HL-60/S4 treated with phorbol 12-myristate 13-acetate at 8.2 ng/mL for 4 days and 3 days (cell line): ENCODE data around the gene PTPRJ.

Source experiments
- in situ Hi-C: fragments of 300-500 bp; cut with MboI; formaldehyde crosslinking; loops from 2 replicates; pipeline ENCODE4 v1.15.0; 2022; ENCODE audit warnings: low sequenced_read_pairs

The PTPRJ gene

GRCh38 chr11:48141475-48142122 lies 161.2 kb downstream of the PTPRJ start:
- in situ Hi-C loops: no loop called here

DNA sequence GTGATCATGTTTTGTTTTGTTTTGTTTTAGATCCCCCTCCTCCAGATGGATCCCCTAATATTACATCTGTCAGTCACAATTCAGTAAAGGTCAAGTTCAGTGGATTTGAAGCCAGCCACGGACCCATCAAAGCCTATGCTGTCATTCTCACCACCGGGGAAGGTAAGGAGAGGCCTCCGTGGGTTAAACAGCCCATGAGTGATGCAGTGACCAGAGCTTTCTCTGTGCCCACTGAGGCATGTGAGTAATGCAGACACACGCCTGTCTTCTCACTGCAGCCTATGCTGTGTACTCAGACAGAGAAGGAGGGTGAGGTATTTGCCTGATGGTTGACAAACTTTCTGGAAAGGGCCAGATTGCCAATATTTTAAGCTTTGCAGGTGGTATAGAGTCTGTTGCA lies 162.5 kb downstream of the PTPRJ start:
- in situ Hi-C loops: no loop called here

GRCh38 chr11:48148749-48149148 lies 168.4 kb downstream of the PTPRJ start:
- in situ Hi-C loops: no loop called here

GRCh38 chr11:48150213-48150612 lies 169.9 kb downstream of the PTPRJ start:
- in situ Hi-C loops: no loop called here

DNA sequence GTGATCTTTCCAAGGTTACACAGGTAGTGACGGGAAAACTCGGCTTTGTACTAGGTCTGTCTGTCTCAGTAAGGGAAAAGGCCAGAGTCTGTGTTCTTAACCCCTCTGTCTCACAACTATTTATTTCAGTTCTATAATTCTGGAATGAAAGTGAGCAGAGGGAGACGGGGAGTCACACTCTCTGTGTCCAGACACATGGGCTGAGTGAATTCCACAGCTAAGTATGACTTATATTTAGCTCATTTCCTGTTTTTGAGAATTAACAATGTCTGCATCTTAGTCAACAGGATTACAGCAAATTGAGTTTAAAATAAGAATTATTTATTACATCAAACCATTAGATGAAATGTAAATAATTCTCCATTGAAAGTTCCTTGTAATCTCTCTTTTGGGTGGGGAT lies 173.8 kb downstream of the PTPRJ start:
- in situ Hi-C loops: no loop called here

- in situ Hi-C loops: no loop called here
Observed at GRCh38 chr11:48161951-48162884, 181.9 kb downstream of the PTPRJ start.

DNA sequence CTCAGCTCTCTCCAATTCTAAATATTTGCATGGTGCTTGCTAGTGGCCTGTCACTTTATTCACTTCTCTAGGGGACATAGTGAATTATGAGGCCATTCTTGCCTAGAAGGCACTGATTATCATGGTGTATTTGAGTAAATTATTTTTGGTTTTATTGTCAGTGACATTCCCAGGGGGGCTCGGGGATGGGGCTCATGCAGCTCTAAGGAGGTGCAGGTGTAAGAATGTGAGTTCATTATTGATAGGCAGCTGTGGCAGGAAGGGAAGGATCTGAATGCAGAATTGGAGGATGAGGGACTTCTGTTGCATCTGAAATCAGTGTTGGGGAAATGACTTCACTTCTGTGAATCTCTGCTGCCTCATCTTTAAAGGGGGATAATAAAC lies 182.5 kb downstream of the PTPRJ start:
- in situ Hi-C loops: no loop called here

DNA sequence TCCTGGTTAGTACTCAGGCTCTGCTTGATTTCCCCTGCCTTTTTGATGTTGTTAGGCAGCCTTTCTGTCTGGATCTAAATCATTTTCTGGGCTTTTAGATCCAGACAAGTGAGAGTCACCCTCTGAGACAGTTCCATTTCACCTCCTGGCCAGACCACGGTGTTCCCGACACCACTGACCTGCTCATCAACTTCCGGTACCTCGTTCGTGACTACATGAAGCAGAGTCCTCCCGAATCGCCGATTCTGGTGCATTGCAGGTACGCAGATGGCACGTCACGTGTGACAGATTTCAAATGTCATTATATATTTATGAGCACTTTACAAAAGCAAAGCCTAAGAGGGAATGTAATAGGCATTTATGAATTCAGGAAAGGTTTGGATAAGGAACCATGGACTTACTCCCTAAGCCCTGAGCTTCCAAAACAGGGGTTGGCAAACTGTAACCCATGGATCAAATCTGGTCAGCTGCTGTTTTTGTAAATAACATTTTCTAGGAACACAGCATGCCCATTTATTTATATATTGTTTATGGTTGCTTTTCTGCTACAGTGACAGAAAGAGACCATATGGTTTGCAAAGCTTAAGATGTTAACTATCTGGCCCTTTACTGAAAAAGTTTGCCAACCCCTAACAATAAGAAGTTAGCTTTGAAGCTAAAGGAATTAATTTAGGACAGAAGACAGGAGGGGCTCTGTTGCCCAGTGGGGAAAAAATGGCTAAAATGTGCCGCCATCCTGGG lies 183.2 kb downstream of the PTPRJ start:
- in situ Hi-C loops: no loop called here

DNA sequence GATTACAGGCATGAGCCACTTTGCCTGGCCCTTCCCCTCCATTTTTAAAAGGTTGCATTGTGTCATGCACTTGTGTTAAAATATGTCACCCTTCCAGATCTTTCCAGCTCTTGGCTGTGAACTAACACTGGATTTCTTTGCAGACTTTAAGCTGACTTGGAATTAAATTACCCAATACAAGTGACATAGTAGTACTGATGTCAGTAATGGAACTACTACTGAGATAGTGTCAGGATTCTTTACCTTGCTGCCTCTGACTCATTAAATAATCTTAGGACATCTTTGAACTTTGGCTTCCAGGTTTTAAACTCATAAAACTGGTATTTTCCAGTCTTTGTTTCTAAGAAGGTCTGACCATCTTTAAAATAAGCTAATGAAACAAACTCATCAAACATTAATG lies 184.5 kb downstream of the PTPRJ start:
- in situ Hi-C loops: no loop called here

- in situ Hi-C loops: no loop called here
Observed at GRCh38 chr11:48165426-48165825, 185.1 kb downstream of the PTPRJ start.

GRCh38 chr11:48167380-48167779 lies 187.0 kb downstream of the PTPRJ start:
- in situ Hi-C loops: no loop called here

- in situ Hi-C loops: no loop called here
Observed at GRCh38 chr11:48168815-48169214, 188.5 kb downstream of the PTPRJ start.

DNA sequence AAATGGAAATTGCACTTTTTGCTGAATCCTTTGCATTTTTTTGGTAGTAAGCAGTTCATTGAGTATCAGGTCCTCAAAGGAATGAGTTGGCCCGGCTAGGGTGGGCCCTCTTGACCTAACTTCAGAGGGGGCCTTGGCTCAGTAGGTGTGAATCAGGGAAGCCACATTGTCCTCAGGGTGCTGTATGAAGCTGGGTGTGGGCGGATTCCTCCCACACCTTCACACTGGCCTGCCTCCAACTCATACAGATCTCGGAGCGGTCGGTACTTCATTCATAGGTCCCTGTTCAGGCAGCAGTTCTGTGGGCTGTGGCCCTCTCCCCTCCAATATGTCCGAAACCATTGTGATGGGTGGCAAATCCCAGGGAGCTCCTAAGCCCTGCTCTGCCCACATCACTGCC lies 188.9 kb downstream of the PTPRJ start:
- in situ Hi-C loops: no loop called here

- in situ Hi-C loops: no loop called here
Observed at GRCh38 chr11:48169717-48170116, 189.4 kb downstream of the PTPRJ start.

GRCh38 chr11:48170241-48171233 lies 190.2 kb downstream of the PTPRJ start:
- in situ Hi-C loops: no loop called here

GRCh38 chr11:48172818-48173609 lies 192.7 kb downstream of the PTPRJ start:
- in situ Hi-C loops: no loop called here

- in situ Hi-C loops: no loop called here
Observed at GRCh38 chr11:48177661-48178060, 197.3 kb downstream of the PTPRJ start.

- in situ Hi-C loops: no loop called here
Observed at GRCh38 chr11:48180627-48181026, 200.3 kb downstream of the PTPRJ start.

DNA sequence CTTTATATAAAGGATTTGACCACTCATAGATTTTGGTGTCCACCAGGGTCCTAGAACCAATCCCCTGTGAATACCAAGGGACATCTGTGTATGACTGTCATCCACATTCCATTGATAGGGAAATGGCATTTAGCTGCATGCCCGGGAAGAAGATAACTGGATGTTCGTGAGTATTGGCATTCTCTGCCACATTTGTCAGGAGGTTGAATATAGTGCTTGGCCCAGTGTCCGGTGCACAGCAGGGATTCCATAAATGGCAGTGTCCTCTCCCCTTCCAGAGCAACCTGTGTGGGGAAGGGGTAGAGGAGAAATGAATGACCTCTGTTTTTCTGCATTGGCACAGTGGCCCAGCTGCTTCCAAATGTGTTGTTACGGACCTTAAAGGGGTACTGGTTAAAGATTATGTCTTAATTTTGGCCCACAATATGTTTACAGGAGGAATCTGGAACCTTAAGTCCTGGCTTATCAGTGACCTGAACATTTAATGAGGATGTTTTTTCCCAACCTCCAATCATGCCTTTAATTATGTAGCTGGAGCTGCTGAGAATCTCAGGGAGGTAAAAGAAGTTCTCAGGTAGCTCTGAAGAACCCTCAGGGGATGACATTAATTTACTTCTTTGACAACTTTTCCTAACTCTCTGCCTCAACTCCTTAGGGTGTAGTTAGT lies 202.6 kb downstream of the PTPRJ start:
- in situ Hi-C loops: no loop called here
